ENCODE results near the gene ATG16L1.

GRCh38 chr2:233209533-233210171 is 41.8 kb upstream of the ATG16L1 start:
- TF ChIP-seq EZH2 (IDR thresholded peaks at IDR 0.05) = no peak
- no peak for TF ChIP-seq POLR2AphosphoS5 (IDR thresholded peaks at IDR 0.05; ENCODE audit: borderline replicate concordance, low read depth, low read length)
- no peak for TF ChIP-seq FOXP2 (optimal IDR thresholded peaks at IDR 0.05; ENCODE audit: control extremely low read depth, extremely low read length, insufficient read depth)

Measured in SK-N-MC (cell line).